HepG2 (cell line): Measurements from ENCODE around the gene VCP. TPM values are rescaled to one million over a fixed set of nuclear protein-coding genes. Genes with fewer than 3 reads are reported as not detected.
A peak's percentile ranks its signal among the peaks of the same experiment; 100 is the strongest.

Source experiments
- ARID2 ChIP-seq: sonication (generic); formaldehyde crosslinking; IDR thresholded peaks from 2 replicates; pipeline ENCODE4 v1.8.1; 2022; ENCODE audit warnings: mild to moderate bottlenecking, missing genetic modification reagents, borderline replicate concordance
- DDIT3 ChIP-seq: sonication (generic); formaldehyde crosslinking; IDR thresholded peaks from 2 replicates; pipeline ENCODE4 v1.4.0; 2020; ENCODE audit warnings: mild to moderate bottlenecking, missing genetic modification reagents
- GTF2F1 ChIP-seq: fragments of 150-350 bp; IDR thresholded peaks from 2 replicates; pipeline ENCODE4 v1.6.1; 2014; ENCODE audit warnings: low read length
- MTF2 ChIP-seq: sonication (generic); formaldehyde crosslinking; IDR thresholded peaks from 2 replicates; pipeline ENCODE4 v1.5.0; 2020; ENCODE audit warnings: missing genetic modification reagents, borderline replicate concordance
- NFKBIZ ChIP-seq: IDR thresholded peaks from 2 replicates; pipeline ENCODE4 v1.6.1; 2018; ENCODE audit warnings: missing genetic modification reagents, missing compliant biosample characterization
- NR1H2 ChIP-seq: sonication (generic); formaldehyde crosslinking; IDR thresholded peaks from 2 replicates; pipeline ENCODE4 v1.8.1; 2022; ENCODE audit warnings: low read depth, missing genetic modification reagents, borderline replicate concordance
- SNRNP70 ChIP-seq: fragments of 200-400 bp; formaldehyde crosslinking; IDR thresholded peaks from 2 replicates; pipeline ENCODE4 v1.6.1; 2017; ENCODE audit warnings: mild to moderate bottlenecking, low read depth, low read length, moderate library complexity
- ZBTB3 ChIP-seq: sonication (generic); formaldehyde crosslinking; IDR thresholded peaks from 2 replicates; pipeline ENCODE4 v1.4.0; 2020; ENCODE audit warnings: low read depth, mild to moderate bottlenecking, moderate library complexity, missing genetic modification reagents, borderline replicate concordance
- ZFP36L2 ChIP-seq: sonication (generic); formaldehyde crosslinking; IDR thresholded peaks from 2 replicates; pipeline ENCODE4 v1.4.0; 2020; ENCODE audit warnings: missing genetic modification reagents
- ZMYM3 ChIP-seq: sonication (generic); formaldehyde crosslinking; IDR thresholded peaks from 2 replicates; pipeline ENCODE4 v1.5.1; 2020; ENCODE audit warnings: mild to moderate bottlenecking, missing genetic modification reagents
- ZNF12 ChIP-seq: sonication (generic); formaldehyde crosslinking; IDR thresholded peaks from 2 replicates; pipeline ENCODE4 v1.5.0; 2020; ENCODE audit warnings: missing genetic modification reagents
- ZNF142 ChIP-seq: sonication (generic); formaldehyde crosslinking; IDR thresholded peaks from 2 replicates; pipeline ENCODE4 v1.4.0; 2020; ENCODE audit warnings: missing genetic modification reagents
- ZNF20 ChIP-seq: sonication (generic); formaldehyde crosslinking; IDR thresholded peaks from 2 replicates; pipeline ENCODE4 v1.4.0; 2020; ENCODE audit warnings: mild to moderate bottlenecking, moderate library complexity, missing genetic modification reagents
- ZNF280D ChIP-seq: sonication (generic); formaldehyde crosslinking; IDR thresholded peaks from 2 replicates; pipeline ENCODE4 v1.5.1; 2020; ENCODE audit warnings: mild to moderate bottlenecking, missing genetic modification reagents
- ZNF460 ChIP-seq: sonication (generic); formaldehyde crosslinking; IDR thresholded peaks from 2 replicates; pipeline ENCODE4 v1.5.1; 2020; ENCODE audit warnings: missing genetic modification reagents, mild to moderate bottlenecking, borderline replicate concordance
- ZNF691 ChIP-seq: sonication (generic); formaldehyde crosslinking; IDR thresholded peaks from 2 replicates; pipeline ENCODE4 v1.4.0; 2020; ENCODE audit warnings: missing genetic modification reagents, low read depth, mild to moderate bottlenecking, borderline replicate concordance
- ZNF704 ChIP-seq: sonication (generic); formaldehyde crosslinking; IDR thresholded peaks from 2 replicates; pipeline ENCODE4 v1.8.1; 2023; ENCODE audit warnings: mild to moderate bottlenecking, inconsistent platforms, moderate library complexity, missing genetic modification reagents, borderline replicate concordance
- polyA plus RNA-seq, 8 experiments: library from polyadenylated mRNA; depleted of rRNA in 3 of 8; stranded (reverse) in 7 of 8; unstranded in 1 of 8; fragments of >200 nt; fragmentation: Illumina TruSeq in 4 of 8; extraction: Trizol in 4 of 8; gene quantifications; 2 replicates each; pipeline versions ENCODE4 v1.2.1 to v1.2.3, GENCODE V29; 2011 to 2016; ENCODE audit warnings: low read depth in 4 of 8, missing spikeins in 1 of 8, mixed read lengths in 1 of 8; ENCODE audit not compliant: insufficient read depth in 1 of 8
- total RNA-seq, 5 experiments: library from RNA; depleted of rRNA; stranded (reverse); fragments of >200 nt; fragmentation: Illumina TruSeq; extraction: Trizol; gene quantifications; 2 replicates each; pipeline ENCODE4 v1.2.3, GENCODE V29; 2016; ENCODE audit warnings: low read depth in 1 of 5

Gene VCP
- total and polyA plus RNA-seq, 2 of the 13 experiments (the other 11 are each of a cell fraction or from before 2014, with no cell fraction given): 143 to 391 TPM

- TF ChIP-seq ZNF704 (CRISPR knock-in tag) (peak; percentile 94; the same call in 1 of the 2 replicates), DDIT3 (CRISPR knock-in tag) (0 out of 2 replicates have a peak, but pooled peaks have one; percentile 58), ZNF460 (CRISPR knock-in tag) (no peak; the same call in 1 of the 2 replicates), ZMYM3 (CRISPR knock-in tag) (no peak), ZNF142 (CRISPR knock-in tag) (0 out of 2 replicates have a peak, but pooled peaks have one; percentile 46), ARID2 (CRISPR knock-in tag) (peak; percentile 83; the same call in 1 of the 2 replicates), ZNF691 (peak; percentile 95), ZNF20 (CRISPR knock-in tag) (no peak), GTF2F1 (no peak), NFKBIZ (CRISPR knock-in tag) (peak; percentile 47), SNRNP70 (no peak), ZBTB3 (CRISPR knock-in tag) (peak; percentile 91), ZNF12 (peak; percentile 80), ZNF280D (CRISPR knock-in tag) (peak; percentile 93), ZFP36L2 (CRISPR knock-in tag) (0 out of 2 replicates have a peak, but pooled peaks have one; percentile 20), NR1H2 (no peak), MTF2 (CRISPR knock-in tag) (no peak)
Observed at GRCh38 chr9:35096035-35096849, 23.8 kb upstream of the VCP start, which contains the start of gene PIGO (continued).
